Astrocyte of the hippocampus (primary cell): ENCODE results near the gene AP3M1.
"Not testable (repeated sequence)": the region's sequence is repeated elsewhere in the genome, so short reads cannot be mapped to it uniquely, and the experiment has no call there.

Source experiments
- DNase-seq: peaks from one replicate; pipeline ENCODE4 v3.0.0; 2011; ENCODE audit warnings: low read depth, low spot score

The AP3M1 gene

DNA sequence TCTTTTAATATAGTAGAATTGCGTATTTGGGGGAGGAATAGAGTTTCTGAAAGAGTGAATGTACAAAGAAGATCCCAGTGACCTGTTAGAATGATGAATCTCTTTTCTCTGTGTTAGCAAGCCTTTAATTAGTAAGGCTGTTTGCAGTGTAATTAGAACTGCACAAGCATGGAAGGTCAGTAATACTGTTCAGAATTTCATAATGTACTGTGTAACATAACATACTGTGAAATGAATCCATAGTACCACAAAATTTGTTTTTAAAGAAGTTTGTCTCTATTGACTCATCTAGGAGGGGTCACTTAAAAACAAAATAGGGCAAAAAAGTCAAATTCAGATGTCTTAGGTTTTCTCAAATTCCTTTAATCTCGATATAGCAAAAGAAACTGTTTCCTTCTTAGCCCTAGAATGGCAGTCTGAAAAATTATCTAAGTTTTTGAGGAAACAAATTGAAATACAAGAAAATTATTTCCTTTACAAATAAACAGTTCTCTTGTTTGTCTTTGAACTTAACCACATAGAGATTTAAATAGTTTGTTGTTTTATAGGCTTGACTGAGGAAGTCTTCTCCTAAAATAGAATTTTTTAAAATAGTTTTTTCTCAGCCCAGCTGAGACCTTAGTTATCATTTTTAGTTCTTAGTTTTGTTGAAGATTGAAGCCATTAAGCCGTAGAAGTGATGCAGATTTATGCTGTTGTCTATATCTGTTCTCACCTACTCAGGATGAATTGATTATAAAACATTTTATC lies 12.9 kb upstream of the AP3M1 start:
- no peak for DNase-seq

- no peak for DNase-seq
Measured at GRCh38 chr10:74160013-74160412, 9.4 kb upstream of the AP3M1 start.

- DNase-seq: peak; percentile 49
Measured at GRCh38 chr10:74156919-74157289, 6.3 kb upstream of the AP3M1 start.

DNA sequence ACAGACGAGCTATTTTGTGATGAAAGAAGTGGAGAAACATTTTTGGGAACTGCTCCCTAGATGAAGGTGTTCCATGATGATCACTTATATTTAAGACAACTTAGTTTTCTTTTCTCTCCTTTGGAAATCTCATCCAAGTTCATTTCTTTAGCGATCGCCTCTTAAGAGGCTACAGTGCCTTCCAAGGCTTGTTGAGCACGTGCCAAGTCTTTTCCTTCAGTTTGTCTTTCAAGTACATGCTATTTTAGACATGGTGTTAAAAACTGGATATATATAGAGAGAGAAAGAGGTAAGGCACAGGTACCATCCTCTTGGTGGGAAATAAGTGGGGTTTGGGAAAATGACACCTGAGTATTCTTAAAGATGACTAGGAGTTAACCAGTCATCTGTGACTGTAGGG lies 3.0 kb upstream of the AP3M1 start:
- no peak for DNase-seq

DNA sequence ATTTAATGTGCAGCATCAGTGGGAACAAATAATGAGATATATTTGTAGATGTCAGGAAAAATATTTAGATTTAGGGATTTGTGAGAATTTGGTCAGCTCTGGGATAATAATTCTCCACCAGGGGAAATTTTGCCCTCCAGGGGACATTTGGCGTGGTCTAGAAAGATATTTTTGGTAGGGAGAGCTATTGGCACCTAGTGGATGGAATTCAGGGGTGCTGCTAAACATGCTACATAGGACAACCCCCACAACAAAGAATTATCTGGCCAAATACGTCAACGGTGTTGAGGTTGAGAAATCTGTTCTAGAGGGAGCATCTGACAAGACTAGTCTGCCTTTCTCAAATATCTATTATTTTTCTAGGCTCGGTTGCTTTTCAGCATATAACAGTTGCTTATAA lies 2.5 kb upstream of the AP3M1 start:
- peak; percentile 35 for DNase-seq

GRCh38 chr10:74151879-74152722 lies 1.5 kb upstream of the AP3M1 start:
- no peak for DNase-seq

- DNase-seq: peak; percentile 99
Measured at GRCh38 chr10:74150990-74151878, 606 bp upstream of the AP3M1 start, which contains the start of gene ADK. ADK (plus strand) TSS chr10:74151221; CDS start chr10:74151279, 58 bp downstream.

GRCh38 chr10:74146980-74147379 lies 3.6 kb downstream of the AP3M1 start:
- DNase-seq: not testable (repeated sequence)

GRCh38 chr10:74145133-74145532 lies 5.5 kb downstream of the AP3M1 start:
- DNase-seq: peak; percentile 86

DNA sequence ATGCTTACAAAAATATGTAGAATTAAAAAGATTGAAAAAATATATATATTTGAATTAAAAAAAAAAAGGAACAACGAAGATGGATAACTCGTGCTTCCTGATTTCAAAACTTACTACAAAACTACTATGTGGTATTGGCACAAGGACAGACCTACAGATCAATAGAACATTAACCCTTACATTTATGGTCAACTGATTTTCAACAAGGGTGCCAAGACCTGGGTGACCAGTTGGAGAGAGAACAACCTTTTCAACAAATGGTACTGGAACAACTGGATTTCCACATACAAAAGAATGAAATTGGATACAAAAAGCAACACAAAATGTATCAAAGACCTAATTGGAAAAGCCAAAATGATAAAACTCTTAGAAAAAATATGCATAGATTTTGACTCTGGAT lies 10.1 kb downstream of the AP3M1 start:
- DNase-seq: no peak

DNA sequence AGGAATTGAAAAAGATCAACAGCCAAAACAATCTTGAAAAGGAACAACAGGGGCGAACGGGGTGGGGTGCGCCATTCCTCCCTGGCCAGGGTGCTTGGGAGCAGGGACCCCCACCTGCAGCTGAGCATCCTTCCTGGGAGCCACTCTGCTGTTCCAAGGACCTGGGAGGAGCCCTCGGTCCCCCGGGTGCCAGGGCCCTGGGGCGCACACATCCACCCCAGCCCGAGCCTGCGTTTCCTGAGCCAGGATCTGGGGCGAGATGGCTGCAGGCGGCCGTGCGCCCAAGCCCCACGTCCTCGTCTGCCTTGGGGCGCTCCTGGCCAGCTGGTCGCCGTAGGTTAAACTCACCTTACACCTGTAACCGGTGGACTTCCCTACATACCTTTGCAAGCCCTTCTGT lies 10.6 kb downstream of the AP3M1 start:
- DNase-seq: no peak

GRCh38 chr10:74138596-74138995 lies 12.0 kb downstream of the AP3M1 start:
- DNase-seq: not testable (repeated sequence)

GRCh38 chr10:74137992-74138391 lies 12.6 kb downstream of the AP3M1 start:
- no peak for DNase-seq

GRCh38 chr10:74135452-74135851 lies 15.2 kb downstream of the AP3M1 start:
- DNase-seq: no peak

DNA sequence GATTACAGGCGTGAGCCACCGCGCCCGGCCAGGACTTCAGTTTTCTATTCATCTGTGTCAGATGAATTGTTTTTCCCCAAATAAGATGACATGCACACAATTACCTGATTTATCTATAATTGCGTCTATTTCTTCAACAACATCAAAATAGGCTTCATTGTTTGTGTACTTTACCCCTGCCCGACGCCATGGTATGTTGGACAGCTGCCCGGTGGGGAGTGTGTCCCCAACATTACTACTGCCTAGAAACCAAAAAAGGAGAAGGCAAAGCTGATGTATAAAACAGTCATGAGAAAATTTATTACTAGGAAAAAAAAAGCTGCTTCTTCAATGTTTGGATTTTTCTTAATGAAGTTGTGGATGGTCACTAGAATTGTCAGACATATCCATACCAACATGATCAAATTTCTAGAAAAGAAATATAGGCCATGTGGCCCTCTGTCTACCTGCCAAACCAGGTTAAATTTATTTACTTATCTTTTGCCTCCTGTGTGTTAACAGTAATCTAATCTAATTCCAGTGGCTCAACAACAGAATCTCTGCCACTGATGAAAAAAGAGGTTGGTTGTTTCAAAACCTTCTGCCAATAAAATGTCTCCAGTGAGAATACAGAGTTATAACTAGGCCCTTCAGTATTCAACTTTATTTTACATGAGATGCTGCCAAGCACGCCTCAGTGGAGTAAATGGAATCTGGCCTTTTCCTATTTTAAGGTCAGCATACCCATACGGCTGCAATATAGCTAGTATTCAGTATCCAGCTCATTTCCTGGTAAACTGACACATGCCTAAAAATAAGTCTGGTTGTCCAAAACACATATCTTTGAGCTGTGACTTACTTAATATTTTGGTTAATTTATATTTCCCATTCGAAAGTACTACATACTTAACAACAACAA lies 16.5 kb downstream of the AP3M1 start:
- no peak for DNase-seq

DNA sequence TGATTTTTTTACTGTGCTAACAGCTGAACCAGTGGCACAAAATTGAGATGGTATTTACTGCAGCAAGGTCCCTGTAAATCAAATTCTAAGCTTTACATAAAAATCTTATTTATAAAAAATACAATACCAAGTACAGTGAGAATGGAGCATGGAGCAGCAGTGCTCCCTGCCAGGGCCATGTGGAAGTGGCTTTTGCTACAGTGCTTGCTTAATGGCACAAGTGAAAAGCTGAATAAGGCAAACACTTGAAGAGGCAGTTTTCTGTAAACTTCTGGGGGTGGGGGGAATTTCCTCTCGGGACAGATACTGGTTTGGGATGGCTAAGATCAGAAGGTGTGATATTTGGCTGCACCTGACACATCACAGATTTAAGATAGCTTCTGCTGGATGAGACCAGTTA lies 27.5 kb downstream of the AP3M1 start:
- DNase-seq: no peak

- DNase-seq: no peak
Measured at GRCh38 chr10:74122060-74122459, 28.6 kb downstream of the AP3M1 start.

DNA sequence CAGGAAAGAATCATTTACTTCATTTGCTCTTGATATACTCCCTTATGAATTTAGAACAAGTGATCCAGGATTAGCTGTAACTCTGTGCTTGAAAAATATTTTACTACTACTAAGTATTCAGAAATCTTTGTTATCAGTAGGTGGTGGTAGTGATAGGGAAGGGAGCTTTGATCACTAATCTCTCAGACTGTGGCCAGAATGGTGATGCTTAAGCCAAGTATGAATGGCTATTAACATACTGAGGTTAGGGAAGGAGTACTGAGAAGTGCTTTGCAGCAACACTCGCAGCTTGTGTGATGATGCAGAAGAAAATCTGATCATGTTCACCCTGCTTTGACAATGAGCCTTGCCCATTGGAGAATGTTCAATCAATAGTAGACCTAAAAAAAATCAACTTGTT lies 29.3 kb downstream of the AP3M1 start:
- DNase-seq: peak; percentile 60

GRCh38 chr10:74120911-74121310 lies 29.7 kb downstream of the AP3M1 start:
- DNase-seq: no peak

- no peak for DNase-seq
Measured at GRCh38 chr10:74118804-74119203, 31.8 kb downstream of the AP3M1 start.

- DNase-seq: no peak
Measured at GRCh38 chr10:74117738-74118137, 32.9 kb downstream of the AP3M1 start.
